Measurements from ENCODE around the gene PCCA. TPM values are rescaled to one million over a fixed set of nuclear protein-coding genes. Genes with fewer than 3 reads are reported as not detected.
"Not testable (repeated sequence)": the region's sequence is repeated elsewhere in the genome, so short reads cannot be mapped to it uniquely, and the experiment has no call there.

The PCCA gene
- total RNA-seq, 1 donor from 2014 or later = 3.6 TPM

DNA sequence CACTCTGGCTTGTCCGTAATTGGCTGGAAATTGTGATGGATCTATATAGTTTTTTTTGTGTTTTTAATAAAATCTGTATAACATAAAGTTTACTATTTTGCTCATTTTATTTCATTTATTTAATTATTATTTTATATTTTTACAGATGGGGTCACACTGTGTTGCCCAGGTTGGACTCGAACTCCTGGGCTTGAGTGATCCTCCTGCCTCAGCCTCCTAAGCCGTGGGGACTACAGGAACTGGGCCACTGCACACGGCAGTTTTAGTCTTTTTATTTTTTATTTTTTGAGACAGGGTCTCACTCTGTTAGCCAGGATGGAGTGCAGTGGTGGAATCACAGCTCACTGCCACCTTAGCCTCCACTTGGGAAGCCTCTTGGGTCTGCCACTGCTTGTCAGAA, 58.9 kb downstream of the PCCA start:
- Histone ChIP-seq H3K27ac (no peak overlapping the region), H3K4me3 (no peak overlapping the region), H3K36me3 (peaks cover 0 to 18% of the 10 kb centered on the region in 2 donors), H3K4me1 (no peaks in the 10 kb centered on the region), H3K9me3 (peaks cover 4 to 6% of the 10 kb centered on the region in 2 donors), H3K27me3 (no peaks in the 10 kb centered on the region)
- intact Hi-C loops (cut with DNase I) = no loop called here
- no peak for DNase-seq (ENCODE audit: low spot score in 2 of 2)
- TF ChIP-seq, protein P1, sequence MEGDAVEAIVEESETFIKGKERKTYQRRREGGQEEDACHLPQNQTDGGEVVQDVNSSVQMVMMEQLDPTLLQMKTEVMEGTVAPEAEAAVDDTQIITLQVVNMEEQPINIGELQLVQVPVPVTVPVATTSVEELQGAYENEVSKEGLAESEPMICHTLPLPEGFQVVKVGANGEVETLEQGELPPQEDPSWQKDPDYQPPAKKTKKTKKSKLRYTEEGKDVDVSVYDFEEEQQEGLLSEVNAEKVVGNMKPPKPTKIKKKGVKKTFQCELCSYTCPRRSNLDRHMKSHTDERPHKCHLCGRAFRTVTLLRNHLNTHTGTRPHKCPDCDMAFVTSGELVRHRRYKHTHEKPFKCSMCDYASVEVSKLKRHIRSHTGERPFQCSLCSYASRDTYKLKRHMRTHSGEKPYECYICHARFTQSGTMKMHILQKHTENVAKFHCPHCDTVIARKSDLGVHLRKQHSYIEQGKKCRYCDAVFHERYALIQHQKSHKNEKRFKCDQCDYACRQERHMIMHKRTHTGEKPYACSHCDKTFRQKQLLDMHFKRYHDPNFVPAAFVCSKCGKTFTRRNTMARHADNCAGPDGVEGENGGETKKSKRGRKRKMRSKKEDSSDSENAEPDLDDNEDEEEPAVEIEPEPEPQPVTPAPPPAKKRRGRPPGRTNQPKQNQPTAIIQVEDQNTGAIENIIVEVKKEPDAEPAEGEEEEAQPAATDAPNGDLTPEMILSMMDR (IDR thresholded peaks at IDR 0.05) = no peak

DNA sequence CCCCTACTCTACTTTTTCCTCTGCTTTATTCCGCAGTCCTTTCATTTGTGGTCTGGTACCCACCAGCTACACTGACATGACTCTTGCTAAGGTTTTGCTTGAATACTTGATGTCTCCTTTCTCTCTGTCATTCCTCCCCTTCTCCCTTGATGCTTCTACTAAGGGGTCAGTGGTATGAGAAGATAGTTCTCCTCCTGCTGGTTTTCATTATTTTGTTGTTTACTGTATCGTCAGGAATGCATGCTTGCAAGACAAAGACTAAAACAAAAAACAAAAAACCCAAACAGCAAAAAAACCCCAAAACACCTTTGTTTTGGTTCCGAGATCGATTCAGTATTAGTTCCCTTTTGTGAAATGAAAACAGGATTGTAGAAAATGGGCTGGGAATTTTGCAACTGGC, 59.5 kb downstream of the PCCA start:
- peaks cover 4 to 6% of the 10 kb centered on the region in 2 donors for H3K9me3 ChIP-seq
- H3K36me3 ChIP-seq = peaks cover 0 to 18% of the 10 kb centered on the region in 2 donors
- DNase-seq (ENCODE audit: low spot score in 2 of 2) = no peak
- intact Hi-C loops (cut with DNase I) = no loop called here
- H3K27ac ChIP-seq = no peak overlapping the region
- no peaks in the 10 kb centered on the region for H3K27me3 ChIP-seq
- TF ChIP-seq, protein P1 (IDR thresholded peaks at IDR 0.05) = no peak
- no peak overlapping the region for H3K4me3 ChIP-seq
- H3K4me1 ChIP-seq = no peaks in the 10 kb centered on the region

DNA sequence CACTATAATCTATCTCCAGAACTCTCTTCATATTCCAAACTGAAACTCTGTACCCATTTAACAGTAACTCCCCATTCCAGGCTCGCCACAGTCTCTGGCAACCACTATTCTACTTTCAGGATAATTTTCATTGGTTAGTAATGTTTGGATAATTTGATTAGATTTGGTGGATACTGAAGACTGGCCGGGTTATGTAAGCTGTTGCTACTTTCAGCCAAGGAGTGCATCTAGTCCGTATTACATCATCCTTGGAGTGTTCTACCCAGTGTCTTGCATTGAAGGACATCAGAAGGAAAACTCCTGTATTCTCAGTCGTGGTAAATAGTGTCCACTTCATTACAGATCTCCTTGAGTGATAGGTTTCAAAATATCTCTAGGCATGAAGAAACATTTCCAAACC, 60.5 kb downstream of the PCCA start:
- DNase-seq (ENCODE audit: low spot score in 2 of 2) = no peak
- peaks cover 4 to 6% of the 10 kb centered on the region in 2 donors for H3K9me3 ChIP-seq
- no peaks in the 10 kb centered on the region for H3K27me3 ChIP-seq
- H3K36me3 ChIP-seq = peaks cover 0 to 18% of the 10 kb centered on the region in 2 donors
- TF ChIP-seq, protein P1 (IDR thresholded peaks at IDR 0.05) = no peak
- no peak overlapping the region for H3K27ac ChIP-seq
- no peak overlapping the region for H3K4me3 ChIP-seq
- H3K4me1 ChIP-seq = no peaks in the 10 kb centered on the region
- intact Hi-C loops (cut with DNase I) = no loop called here

DNA sequence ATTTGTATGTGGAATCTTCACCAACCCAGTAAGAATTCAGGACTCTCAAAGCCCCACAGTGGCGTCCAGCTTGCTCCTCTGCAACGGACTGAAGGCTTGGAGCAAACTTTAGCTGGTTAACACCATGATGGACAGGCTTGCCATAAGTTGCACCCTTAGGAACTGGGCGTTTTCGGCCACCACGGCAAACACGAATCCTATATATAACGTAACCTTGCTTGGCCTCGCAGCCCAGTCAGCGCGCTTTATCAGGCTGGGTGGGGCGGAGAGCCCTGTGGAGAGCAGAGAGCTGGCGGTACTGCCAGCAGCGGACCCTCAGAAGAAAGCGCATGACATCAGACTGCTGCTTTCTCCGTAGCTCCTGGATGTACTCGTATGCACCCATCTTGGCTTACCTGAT, 61.8 kb downstream of the PCCA start:
- H3K27ac ChIP-seq; H3K4me3 ChIP-seq; H3K4me1 ChIP-seq; H3K27me3 ChIP-seq; intact Hi-C loops (cut with DNase I); H3K9me3 ChIP-seq; DNase-seq (ENCODE audit: low spot score in 2 of 2): not testable (repeated sequence)
- peaks cover 0 to 22% of the 10 kb centered on the region in 2 donors for H3K36me3 ChIP-seq

DNA sequence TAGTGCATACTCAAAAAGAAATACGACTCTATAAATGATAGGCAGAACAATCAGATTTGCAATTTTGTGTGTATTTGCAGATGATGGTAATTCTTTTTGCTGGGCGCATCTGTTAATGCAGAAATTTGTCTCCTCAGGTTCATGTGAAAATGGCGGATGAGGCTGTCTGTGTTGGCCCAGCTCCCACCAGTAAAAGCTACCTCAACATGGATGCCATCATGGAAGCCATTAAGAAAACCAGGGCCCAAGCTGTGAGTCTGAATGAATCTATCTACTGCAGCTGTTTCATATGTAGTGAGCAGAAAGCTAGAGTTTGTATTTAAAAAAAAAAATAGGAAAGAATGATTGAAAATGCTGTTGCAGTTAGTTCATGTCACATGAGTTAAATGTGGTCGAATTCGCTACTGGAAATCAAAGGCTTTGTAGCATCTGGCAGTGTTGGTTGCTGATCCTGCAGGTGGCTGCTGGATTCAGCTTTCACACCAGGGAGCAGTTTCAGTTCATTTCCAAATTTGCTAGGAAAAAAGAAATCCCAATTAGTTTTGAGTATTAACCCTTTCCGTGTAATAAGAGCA, 66.0 kb downstream of the PCCA start:
- intact Hi-C loops (cut with DNase I) = no loop called here
- TF ChIP-seq, protein P1 (IDR thresholded peaks at IDR 0.05) = no peak
- Histone ChIP-seq H3K36me3 (peaks cover 4 to 29% of the 10 kb centered on the region in 2 donors), H3K27ac (no peak overlapping the region), H3K4me1 (no peaks in the 10 kb centered on the region), H3K4me3 (no peak overlapping the region), H3K27me3 (no peaks in the 10 kb centered on the region), H3K9me3 (no peaks in the 10 kb centered on the region)
- DNase-seq (ENCODE audit: low spot score in 2 of 2) = no peak

DNA sequence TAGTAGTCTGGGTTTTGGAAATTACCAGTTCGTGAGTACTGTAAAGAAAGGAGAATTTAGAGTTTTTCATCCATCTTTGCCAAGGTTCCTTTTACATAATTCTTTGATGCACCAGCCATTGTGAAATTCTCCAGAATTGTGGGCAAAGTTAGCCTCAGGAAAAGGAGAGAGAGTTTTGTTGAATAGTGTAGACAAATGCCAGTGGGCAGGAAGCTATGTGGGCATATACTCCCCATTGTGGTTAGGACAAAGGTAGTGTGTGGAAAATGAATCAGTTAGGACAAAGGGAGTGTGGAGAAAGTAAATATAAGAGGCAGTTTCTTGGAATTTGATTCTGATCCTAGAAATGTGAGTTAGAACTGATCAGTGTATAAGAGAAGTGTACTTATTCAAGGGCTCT, 67.9 kb downstream of the PCCA start:
- intact Hi-C loops (cut with DNase I) = no loop called here
- H3K9me3 ChIP-seq = no peaks in the 10 kb centered on the region
- no peak overlapping the region for H3K4me3 ChIP-seq
- H3K36me3 ChIP-seq = peaks cover 4 to 20% of the 10 kb centered on the region in 2 donors
- no peak overlapping the region for H3K27ac ChIP-seq
- no peaks in the 10 kb centered on the region for H3K27me3 ChIP-seq
- H3K4me1 ChIP-seq = no peaks in the 10 kb centered on the region
- no peak for DNase-seq (ENCODE audit: low spot score in 2 of 2)
- TF ChIP-seq, protein P1 (IDR thresholded peaks at IDR 0.05) = no peak
